Measurements from ENCODE around the gene ATP2B2.

ATP2B2 gene

GRCh38 chr3:10289787-10290355, 215.5 kb downstream of the ATP2B2 start:
- no peak for DNase-seq

DNA sequence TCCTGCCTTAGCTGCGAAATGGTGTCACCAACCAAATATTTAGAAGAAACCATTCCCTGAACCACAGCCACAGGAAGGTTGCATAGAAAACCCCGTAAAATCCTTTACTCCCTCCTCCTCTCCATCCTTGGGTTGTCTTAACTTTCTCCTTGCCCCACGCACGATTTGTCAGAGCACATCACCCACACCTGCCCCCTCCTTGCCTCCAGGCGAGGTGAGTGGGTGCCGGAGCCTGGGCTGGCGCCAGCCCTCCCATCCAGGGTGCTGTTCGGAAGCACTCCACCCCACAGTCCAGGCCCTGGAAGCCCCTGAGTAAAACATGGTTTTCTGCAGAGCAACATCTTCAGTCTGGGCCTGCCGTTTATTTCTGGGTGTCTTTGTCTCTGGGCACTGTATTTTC, 216.3 kb downstream of the ATP2B2 start:
- DNase-seq: no peak

DNA sequence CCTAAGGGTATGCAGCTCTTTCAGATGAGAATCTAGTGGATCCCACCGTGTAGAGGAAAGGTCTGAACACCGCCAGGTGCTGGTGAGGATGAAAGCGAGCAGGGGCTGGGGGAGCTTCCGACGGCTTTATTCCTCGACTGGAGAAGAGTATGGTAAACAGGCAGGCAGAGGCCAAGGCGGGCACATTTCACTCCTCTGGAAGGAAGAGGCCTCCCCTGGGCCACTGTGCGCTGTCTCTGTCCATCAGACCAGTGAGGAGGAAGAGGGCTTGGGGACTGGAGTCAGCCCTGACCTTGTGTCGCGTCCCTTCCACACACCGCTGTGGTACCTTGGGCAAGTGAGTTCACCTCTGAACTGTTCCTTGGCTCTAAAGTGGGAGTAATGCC, 216.8 kb downstream of the ATP2B2 start:
- no peak for DNase-seq

DNA sequence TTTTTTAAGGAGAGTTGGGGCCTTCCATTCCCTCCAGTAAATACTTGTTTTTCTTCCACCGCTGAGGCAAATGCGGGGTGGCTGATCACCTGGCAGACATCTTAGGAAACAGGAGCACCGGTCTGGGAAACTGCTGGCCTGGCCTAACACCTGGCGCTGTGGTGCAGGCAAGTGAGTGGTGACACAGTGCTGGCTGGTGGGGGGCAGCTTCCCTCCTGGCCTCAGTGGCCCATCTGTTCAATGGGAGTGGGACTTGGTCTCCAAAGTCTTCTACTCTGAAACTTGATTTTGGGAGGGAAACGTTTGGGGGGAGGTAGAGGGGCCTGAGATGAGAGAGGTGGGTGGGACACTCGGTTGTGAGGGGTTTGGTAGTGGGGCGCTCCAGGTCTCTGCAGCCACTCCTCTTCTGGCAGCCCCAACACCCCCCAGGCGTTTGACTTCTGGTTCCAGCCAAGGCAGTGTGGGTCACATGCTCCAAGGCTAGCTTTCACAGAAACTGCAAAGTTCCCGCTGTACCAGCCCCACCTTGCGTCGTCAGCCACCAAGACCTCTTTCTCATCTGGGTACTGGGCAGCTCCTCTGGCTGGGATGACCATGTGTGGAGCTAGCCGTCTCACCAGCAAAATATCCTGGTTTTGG, 217.3 kb downstream of the ATP2B2 start:
- DNase-seq: no peak

DNA sequence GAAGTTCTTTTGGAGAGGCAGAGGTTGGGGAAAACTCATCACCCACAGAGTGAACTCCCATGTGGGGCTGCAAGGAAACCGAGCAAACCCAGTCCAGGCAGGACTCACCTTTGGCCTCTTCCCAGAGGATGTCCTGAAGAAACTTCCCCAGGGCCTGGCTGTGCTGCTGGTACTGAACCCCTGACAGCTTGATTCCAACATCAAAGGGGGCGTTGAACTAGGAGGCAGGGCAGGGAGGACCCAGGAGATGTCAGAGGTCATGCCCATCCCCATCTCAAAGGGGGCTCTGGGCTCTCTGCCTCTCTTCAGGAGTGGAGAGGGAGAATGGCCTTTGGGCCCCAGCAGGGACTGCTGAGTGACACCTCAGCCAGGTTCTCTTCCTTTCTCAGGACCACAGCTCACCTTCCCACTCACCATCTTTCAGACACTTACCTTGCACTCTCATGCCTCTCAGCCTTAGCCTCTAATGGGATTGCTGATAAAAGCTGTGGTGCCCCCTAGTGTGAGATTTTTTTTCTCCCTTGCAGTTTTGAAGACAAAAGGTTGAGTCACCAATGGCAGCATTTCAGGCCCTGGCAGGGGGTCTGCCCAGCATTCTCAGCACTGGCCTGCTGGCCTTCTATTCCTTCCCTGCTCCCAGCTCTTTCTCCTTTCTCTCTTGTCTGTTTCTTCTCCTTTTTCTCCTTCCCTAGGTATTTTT, 218.6 kb downstream of the ATP2B2 start:
- peak; percentile 50 for DNase-seq

DNA sequence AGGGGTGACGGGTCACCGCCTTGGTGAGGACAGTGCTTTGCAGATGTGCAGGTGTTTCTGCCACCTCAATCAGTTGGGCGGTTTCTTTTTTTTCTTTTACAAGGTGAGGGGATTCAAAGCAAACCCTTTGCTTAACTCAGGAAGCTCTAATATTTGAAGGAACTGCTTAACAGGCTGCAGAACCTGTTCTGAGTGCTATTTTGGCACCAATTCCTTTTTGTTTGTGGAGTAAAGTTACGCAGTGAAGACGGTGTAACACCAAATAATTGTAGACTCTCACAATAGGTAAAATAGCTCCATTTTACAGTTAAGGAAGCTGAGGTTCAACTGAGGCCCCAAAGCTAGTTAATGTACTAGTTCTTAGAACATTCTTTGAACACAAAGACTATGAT, 219.3 kb downstream of the ATP2B2 start:
- DNase-seq: no peak

DNA sequence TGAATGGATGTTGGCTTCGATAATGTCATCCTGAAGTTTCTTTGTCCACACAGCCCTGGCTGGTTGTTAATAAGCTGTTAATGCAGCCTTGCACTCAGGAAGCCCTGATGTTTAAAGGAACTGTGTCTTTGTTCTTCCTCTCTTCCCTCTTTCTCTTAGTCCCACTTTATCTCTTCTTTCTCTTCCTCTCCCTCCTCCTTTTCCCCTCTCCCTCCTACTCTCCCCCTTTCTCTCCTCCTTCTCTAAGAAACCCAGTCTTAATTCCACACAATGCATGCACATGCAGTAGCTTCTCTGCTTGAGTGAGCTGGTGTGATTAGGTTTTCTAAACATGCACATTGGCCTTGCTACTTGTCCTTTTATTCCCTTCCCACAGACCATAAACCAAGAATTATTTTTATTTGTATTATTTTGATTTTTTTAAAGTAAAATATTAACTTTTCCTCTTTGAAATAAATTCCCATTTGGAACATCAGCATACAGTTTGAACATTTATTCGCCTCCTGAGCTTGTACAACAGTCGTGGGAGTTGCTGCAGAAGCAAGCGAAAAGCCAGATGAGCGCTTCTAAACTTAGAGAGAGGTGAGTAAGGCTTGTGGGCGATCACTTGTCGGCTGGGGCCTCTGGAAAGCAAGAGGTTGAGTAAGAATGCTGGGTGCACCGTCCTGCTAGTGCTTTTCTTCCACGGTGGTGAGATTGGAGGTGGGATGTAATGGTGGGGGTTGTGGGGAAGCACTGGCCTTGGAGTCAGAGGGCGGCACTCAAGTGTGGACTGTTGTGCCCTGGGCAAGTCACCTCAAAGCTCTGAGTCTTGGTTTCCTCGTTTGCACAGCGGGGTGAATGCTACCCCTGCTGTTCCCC, 219.9 kb downstream of the ATP2B2 start:
- no peak for DNase-seq

DNA sequence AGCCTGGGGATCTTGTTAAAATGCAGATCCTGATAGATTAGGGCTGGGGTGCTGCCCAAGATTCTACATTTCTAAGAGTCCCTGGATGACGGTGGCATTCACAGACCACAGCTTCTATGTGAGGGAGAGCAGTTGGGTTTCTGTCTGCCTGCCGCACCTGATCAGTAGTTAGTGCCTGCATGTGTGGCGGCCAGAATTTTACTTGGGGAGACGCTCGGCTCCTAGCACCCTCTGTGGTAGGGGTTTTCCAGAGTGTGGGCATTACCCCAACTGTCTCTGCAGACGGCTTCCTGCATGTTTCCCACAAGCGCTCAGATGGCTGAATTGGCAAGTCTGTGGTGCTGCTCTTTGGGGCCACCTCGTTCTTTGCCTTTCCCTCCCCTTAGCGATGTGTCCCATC, 220.9 kb downstream of the ATP2B2 start:
- DNase-seq: no peak

GRCh38 chr3:10283638-10284037, 221.7 kb downstream of the ATP2B2 start:
- DNase-seq: no peak

GRCh38 chr3:10281951-10282350, 223.4 kb downstream of the ATP2B2 start:
- no peak for DNase-seq

- no peak for DNase-seq
Measured at GRCh38 chr3:10280571-10280970, 224.8 kb downstream of the ATP2B2 start.

DNA sequence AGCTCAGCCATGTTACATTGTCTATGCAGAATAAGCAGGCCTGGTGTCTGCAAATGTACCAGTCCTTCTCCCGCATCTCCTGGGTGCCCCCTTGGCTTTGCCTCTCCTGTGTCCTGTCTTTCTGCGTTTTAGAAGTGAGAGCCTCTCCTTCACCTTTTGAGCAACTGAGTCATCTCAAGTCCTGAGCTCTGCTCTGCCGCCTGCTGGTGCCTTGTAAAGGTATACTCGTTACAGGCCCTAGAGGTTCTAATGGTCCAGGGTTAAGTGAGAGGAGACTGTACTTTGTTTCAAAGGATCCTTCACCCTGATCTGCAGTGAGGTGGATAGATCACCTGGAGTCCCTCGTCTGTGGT, 225.2 kb downstream of the ATP2B2 start:
- DNase-seq: no peak

DNA sequence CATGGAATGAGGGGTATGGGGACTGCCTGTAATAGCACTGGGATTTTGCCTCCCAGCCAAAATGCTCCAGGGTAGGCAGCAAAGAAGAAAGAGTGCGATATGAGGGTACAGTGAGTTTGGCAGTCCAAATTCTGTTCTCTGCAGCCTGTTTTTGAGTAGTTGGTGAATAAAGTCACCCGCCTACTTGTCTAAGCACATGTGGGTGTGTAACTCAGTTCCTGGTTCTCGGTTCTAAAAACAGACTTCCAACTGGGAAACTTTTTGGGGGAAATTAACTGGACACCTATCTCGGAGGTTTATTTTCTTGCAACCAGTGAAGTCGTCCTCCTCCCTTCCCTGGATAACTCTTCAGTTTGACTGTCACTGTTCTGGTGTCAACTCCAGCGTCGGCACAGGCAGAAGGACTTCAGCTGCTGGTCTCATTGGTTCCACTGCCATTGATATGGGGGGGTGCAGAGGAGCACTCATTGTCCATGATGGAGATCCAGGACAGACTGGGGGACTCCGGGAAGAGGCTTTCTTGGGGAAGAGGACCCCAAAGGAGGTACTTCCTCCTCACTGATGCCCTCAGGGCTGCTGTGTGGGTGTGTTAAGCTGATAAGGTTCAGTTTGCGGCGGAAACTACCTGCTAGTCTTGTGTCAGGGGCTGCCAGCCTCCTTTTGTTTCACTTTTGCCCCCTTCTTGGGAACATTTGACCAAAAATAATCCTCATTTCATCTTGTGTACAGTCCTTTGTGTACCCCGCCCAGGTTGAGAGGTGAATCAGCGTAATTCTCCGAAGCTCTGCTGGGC, 225.8 kb downstream of the ATP2B2 start:
- DNase-seq: no peak

DNA sequence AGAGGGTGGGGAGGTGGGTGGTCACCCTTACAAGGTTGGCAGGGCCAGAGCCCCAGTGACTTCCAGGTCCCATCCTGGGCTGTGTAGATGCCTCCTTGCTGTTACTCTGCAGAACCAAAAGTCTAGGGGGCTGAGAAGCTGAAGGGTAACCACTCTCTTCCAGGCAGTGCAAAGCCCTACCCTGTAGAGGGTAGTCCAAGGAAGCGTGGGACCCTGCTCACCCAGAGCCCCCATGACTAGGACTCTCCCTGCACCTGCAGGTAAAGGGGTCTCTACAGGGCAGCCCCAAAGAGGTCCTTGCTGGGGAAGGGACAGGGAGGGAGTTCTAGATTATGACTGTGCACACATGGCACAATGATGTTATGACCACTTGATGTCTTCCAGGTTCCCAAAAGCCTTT, 226.9 kb downstream of the ATP2B2 start:
- DNase-seq: no peak

DNA sequence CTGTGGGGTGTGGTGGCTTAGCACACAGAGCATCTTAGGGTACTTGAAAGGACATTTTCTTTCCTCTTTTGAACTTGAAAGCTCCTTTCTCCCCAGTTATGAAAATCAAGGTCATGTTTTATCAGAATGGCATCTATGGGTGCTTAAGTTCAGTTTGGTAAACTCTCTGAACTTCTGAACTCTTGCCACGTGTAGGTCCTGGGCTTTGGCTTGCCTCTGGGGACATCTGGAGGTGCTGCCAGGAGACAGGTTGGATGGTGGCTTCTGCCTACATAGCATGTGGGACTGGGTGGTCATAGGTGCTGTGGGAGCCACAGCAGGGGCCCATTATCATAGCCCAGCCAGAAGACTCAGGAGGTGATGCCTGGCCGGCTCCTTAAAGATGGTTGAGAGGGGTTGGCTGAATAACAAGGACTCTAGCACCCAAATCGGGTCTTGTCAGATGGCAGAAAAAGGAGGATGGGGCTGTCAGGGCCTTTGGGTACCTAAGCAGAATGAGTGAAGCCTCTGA, 228.2 kb downstream of the ATP2B2 start:
- no peak for DNase-seq

DNA sequence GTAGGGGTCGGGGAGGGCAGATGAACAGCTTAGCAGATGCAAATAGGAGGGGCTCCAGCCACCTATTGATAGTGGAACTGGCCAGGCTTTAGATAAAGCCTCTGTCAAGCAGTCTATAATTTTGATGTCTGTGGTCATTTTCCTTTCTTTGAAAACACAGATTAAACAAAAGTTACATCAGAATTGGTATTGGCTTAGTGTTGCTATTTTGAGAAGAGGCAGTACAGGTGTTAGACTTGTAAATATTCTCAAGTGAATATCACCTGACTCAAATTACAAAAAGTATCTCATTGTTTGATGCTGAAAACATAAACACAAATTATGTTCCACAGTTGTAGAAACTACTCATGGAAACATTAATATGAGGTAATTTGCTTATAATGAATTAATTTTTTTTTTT, 230.8 kb downstream of the ATP2B2 start:
- DNase-seq: no peak
